ENCODE data around the gene RGS7. TPM values are rescaled to one million over a fixed set of nuclear protein-coding genes. Genes with fewer than 3 reads are reported as not detected.

RGS7 gene
- total RNA-seq, 1 experiment from 2014 or later: 1.5 TPM

- no peak for TF ChIP-seq CTCF (conservative IDR thresholded peaks at IDR 0.05)
- no peak overlapping the region for H2AK5ac ChIP-seq (ENCODE audit: insufficient read length, low read length)
- no peak overlapping the region for H2BK20ac ChIP-seq (ENCODE audit: low read depth, low read length, poor library complexity, severe bottlenecking)
- no peak overlapping the region for H3K4me3 Mint-ChIP-seq
- H3K79me2 ChIP-seq (ENCODE audit: insufficient read depth, low read length): no peaks in the 10 kb centered on the region
- no peaks in the 10 kb centered on the region for H3K9me3 ChIP-seq (ENCODE audit: control insufficient read depth, low read depth, low read length)
- no peaks in the 10 kb centered on the region for H4K20me1 ChIP-seq (ENCODE audit: control insufficient read depth, insufficient read depth, insufficient read length)
- H3K14ac ChIP-seq (ENCODE audit: insufficient read depth, low read length): no peak overlapping the region
- H3K27ac ChIP-seq (ENCODE audit: insufficient read length, low read depth, low read length): no peak overlapping the region
- H3K56ac ChIP-seq (ENCODE audit: insufficient read length, low read depth, low read length): no peak overlapping the region
- no peak overlapping the region for H2BK12ac ChIP-seq (ENCODE audit: insufficient read length, low read depth, low read length)
- no peak overlapping the region for H3K4ac ChIP-seq (ENCODE audit: low read depth, low read length)
- no peaks in the 10 kb centered on the region for H3K23me2 ChIP-seq (ENCODE audit: insufficient read length, low read depth, low read length, poor library complexity, severe bottlenecking)
- no peaks in the 10 kb centered on the region for H3K4me1 ChIP-seq (ENCODE audit: insufficient read depth, low read length)
- no peaks in the 10 kb centered on the region for H3K9me3 Mint-ChIP-seq
- H4K5ac ChIP-seq (ENCODE audit: insufficient read length, low read depth, low read length): no peak overlapping the region
- no peak overlapping the region for H3K23ac ChIP-seq (ENCODE audit: insufficient read length, low read depth, low read length)
- no peaks in the 10 kb centered on the region for H3K36me3 Mint-ChIP-seq (ENCODE audit: insufficient read depth in 1 of 3, low read depth in 3 of 3)
- H3K18ac ChIP-seq (ENCODE audit: insufficient read length, low read depth, low read length): no peak overlapping the region
- no peak overlapping the region for H2AFZ ChIP-seq (ENCODE audit: low read length)
- no peak overlapping the region for H3K4me2 ChIP-seq (ENCODE audit: insufficient read depth, insufficient read length, low read length)
- peak; percentile 63 for DNase-seq
- no peaks in the 10 kb centered on the region for H3K27me3 ChIP-seq (ENCODE audit: insufficient read depth, low read length)
- no peaks in the 10 kb centered on the region; the same call in 1 of the 2 replicates for H3K27me3 Mint-ChIP-seq (ENCODE audit: low read depth)
- H4K8ac ChIP-seq (replicated peaks; ENCODE audit: insufficient read length, low read depth, low read length): no peak overlapping the region
- H2BK5ac ChIP-seq (ENCODE audit: insufficient read length, low read length): no peak overlapping the region
- H4K91ac ChIP-seq (ENCODE audit: insufficient read length, low read depth, low read length): no peak overlapping the region
- H2BK120ac ChIP-seq (ENCODE audit: low read depth, low read length, poor library complexity, severe bottlenecking): no peak overlapping the region
- H3K27ac Mint-ChIP-seq: no peak overlapping the region
- H2BK15ac ChIP-seq (ENCODE audit: low read depth, low read length): no peak overlapping the region
- no peaks in the 10 kb centered on the region; a peak in 1 of 4 replicates for H3K4me1 Mint-ChIP-seq
- H3K79me1 ChIP-seq (ENCODE audit: insufficient read depth, low read depth, low read length, poor library complexity, severe bottlenecking): no peaks in the 10 kb centered on the region
- WGBS (ENCODE audit: extremely low coverage, insufficient read length, low lambda C conversion rate): no CpG with 5 or more reads among the region's 9 CpGs
- no peak overlapping the region for H3T11ph ChIP-seq (ENCODE audit: low read length)
- no peak overlapping the region for H3K9ac ChIP-seq (ENCODE audit: extremely low read depth, insufficient read length, low read length)
These were observed 33.4 kb downstream of the RGS7 start for GRCh38 chr1:241323514-241324195.
